ENCODE measurements around the gene CFAP61. TPM values are rescaled to one million over a fixed set of nuclear protein-coding genes. Genes with fewer than 3 reads are reported as not detected.

The CFAP61 gene
- total RNA-seq, 1 donor, result not detected

GRCh38 chr20:20368418-20369249, 316.3 kb downstream of the CFAP61 start:
- Histone ChIP-seq H3K4me1 (ENCODE audit: insufficient read depth, low read length) (peaks cover 16% of the 10 kb centered on the region), H3K4me3 (ENCODE audit: low read length) (no peak overlapping the region), H3K27me3 (ENCODE audit: insufficient read depth, low read length) (peaks cover 80% of the 10 kb centered on the region), H3K9me3 (ENCODE audit: low read depth, low read length) (no peaks in the 10 kb centered on the region)

GRCh38 chr20:20369250-20370093, 317.1 kb downstream of the CFAP61 start:
- Histone ChIP-seq H3K9me3 (ENCODE audit: low read depth, low read length) (no peaks in the 10 kb centered on the region), H3K4me3 (ENCODE audit: low read length) (no peak overlapping the region), H3K27me3 (ENCODE audit: insufficient read depth, low read length) (peaks cover 80% of the 10 kb centered on the region), H3K4me1 (ENCODE audit: insufficient read depth, low read length) (peaks cover 16% of the 10 kb centered on the region)

GRCh38 chr20:20370094-20370575, 317.8 kb downstream of the CFAP61 start:
- Histone ChIP-seq H3K9me3 (ENCODE audit: low read depth, low read length) (no peaks in the 10 kb centered on the region), H3K27me3 (ENCODE audit: insufficient read depth, low read length) (peaks cover 80% of the 10 kb centered on the region), H3K4me3 (ENCODE audit: low read length) (no peak overlapping the region), H3K4me1 (ENCODE audit: insufficient read depth, low read length) (peaks cover 16% of the 10 kb centered on the region)

- Histone ChIP-seq H3K27me3 (ENCODE audit: insufficient read depth, low read length) (peaks cover 74% of the 10 kb centered on the region), H3K4me3 (ENCODE audit: low read length) (no peak overlapping the region), H3K4me1 (ENCODE audit: insufficient read depth, low read length) (peaks cover 16% of the 10 kb centered on the region), H3K9me3 (ENCODE audit: low read depth, low read length) (no peaks in the 10 kb centered on the region)
Observed at GRCh38 chr20:20371083-20371482, 318.8 kb downstream of the CFAP61 start.

GRCh38 chr20:20371681-20372080, 319.3 kb downstream of the CFAP61 start:
- Histone ChIP-seq H3K4me3 (ENCODE audit: low read length) (no peak overlapping the region), H3K9me3 (ENCODE audit: low read depth, low read length) (no peaks in the 10 kb centered on the region), H3K27me3 (ENCODE audit: insufficient read depth, low read length) (peaks cover 70% of the 10 kb centered on the region), H3K4me1 (ENCODE audit: insufficient read depth, low read length) (peaks cover 16% of the 10 kb centered on the region)

- no peak overlapping the region for H3K4me3 ChIP-seq (ENCODE audit: low read length)
- peaks cover 10% of the 10 kb centered on the region for H3K4me1 ChIP-seq (ENCODE audit: insufficient read depth, low read length)
- no peaks in the 10 kb centered on the region for H3K9me3 ChIP-seq (ENCODE audit: low read depth, low read length)
- peaks cover 63% of the 10 kb centered on the region for H3K27me3 ChIP-seq (ENCODE audit: insufficient read depth, low read length)
Observed at GRCh38 chr20:20373091-20373571, 320.8 kb downstream of the CFAP61 start.

GRCh38 chr20:20375862-20376261, 323.5 kb downstream of the CFAP61 start:
- Histone ChIP-seq H3K9me3 (ENCODE audit: low read depth, low read length) (no peaks in the 10 kb centered on the region), H3K4me3 (ENCODE audit: low read length) (no peak overlapping the region), H3K27me3 (ENCODE audit: insufficient read depth, low read length) (peaks cover 50% of the 10 kb centered on the region)

GRCh38 chr20:20386192-20386591, 333.9 kb downstream of the CFAP61 start:
- peaks cover 3% of the 10 kb centered on the region for H3K27me3 ChIP-seq (ENCODE audit: insufficient read depth, low read length)
- H3K9me3 ChIP-seq (ENCODE audit: low read depth, low read length), result no peaks in the 10 kb centered on the region
- H3K4me1 ChIP-seq (ENCODE audit: insufficient read depth, low read length), result no peaks in the 10 kb centered on the region
- H3K4me3 ChIP-seq (ENCODE audit: low read length), result no peak overlapping the region

More at GRCh38 chr20:20375862-20376261, 323.5 kb downstream of the CFAP61 start:
- H3K4me1 ChIP-seq (ENCODE audit: insufficient read depth, low read length), result no peaks in the 10 kb centered on the region

- peaks cover 28% of the 10 kb centered on the region for H3K4me1 ChIP-seq (ENCODE audit: insufficient read depth, low read length)
- no peak overlapping the region for H3K4me3 ChIP-seq (ENCODE audit: low read length)
- no peaks in the 10 kb centered on the region for H3K9me3 ChIP-seq (ENCODE audit: low read depth, low read length)
- H3K27me3 ChIP-seq (ENCODE audit: insufficient read depth, low read length), result no peaks in the 10 kb centered on the region
Observed at GRCh38 chr20:20390393-20390792, 338.1 kb downstream of the CFAP61 start.

GRCh38 chr20:20391115-20391514, 338.8 kb downstream of the CFAP61 start:
- Histone ChIP-seq H3K4me1 (ENCODE audit: insufficient read depth, low read length) (peaks cover 28% of the 10 kb centered on the region), H3K9me3 (ENCODE audit: low read depth, low read length) (no peaks in the 10 kb centered on the region), H3K4me3 (ENCODE audit: low read length) (no peak overlapping the region), H3K27me3 (ENCODE audit: insufficient read depth, low read length) (no peaks in the 10 kb centered on the region)

- no peak overlapping the region for H3K4me3 ChIP-seq (ENCODE audit: low read length)
- no peaks in the 10 kb centered on the region for H3K9me3 ChIP-seq (ENCODE audit: low read depth, low read length)
- H3K27me3 ChIP-seq (ENCODE audit: insufficient read depth, low read length), result no peaks in the 10 kb centered on the region
- H3K4me1 ChIP-seq (ENCODE audit: insufficient read depth, low read length), result peaks cover 28% of the 10 kb centered on the region
Observed at GRCh38 chr20:20391766-20392165, 339.4 kb downstream of the CFAP61 start.

GRCh38 chr20:20393207-20394120, 341.1 kb downstream of the CFAP61 start:
- H3K4me1 ChIP-seq (ENCODE audit: insufficient read depth, low read length), result peaks cover 28% of the 10 kb centered on the region
- no peak overlapping the region for H3K4me3 ChIP-seq (ENCODE audit: low read length)
- H3K9me3 ChIP-seq (ENCODE audit: low read depth, low read length), result no peaks in the 10 kb centered on the region
- no peaks in the 10 kb centered on the region for H3K27me3 ChIP-seq (ENCODE audit: insufficient read depth, low read length)

- H3K4me3 ChIP-seq (ENCODE audit: low read length), result no peak overlapping the region
- peaks cover 28% of the 10 kb centered on the region for H3K4me1 ChIP-seq (ENCODE audit: insufficient read depth, low read length)
- no peaks in the 10 kb centered on the region for H3K27me3 ChIP-seq (ENCODE audit: insufficient read depth, low read length)
- H3K9me3 ChIP-seq (ENCODE audit: low read depth, low read length), result no peaks in the 10 kb centered on the region
Observed at GRCh38 chr20:20395087-20395486, 342.8 kb downstream of the CFAP61 start.

GRCh38 chr20:20395903-20396568, 343.7 kb downstream of the CFAP61 start:
- no peaks in the 10 kb centered on the region for H3K9me3 ChIP-seq (ENCODE audit: low read depth, low read length)

More at GRCh38 chr20:20395903-20396568, 343.7 kb downstream of the CFAP61 start:
- H3K27me3 ChIP-seq (ENCODE audit: insufficient read depth, low read length), result no peaks in the 10 kb centered on the region
- H3K4me1 ChIP-seq (ENCODE audit: insufficient read depth, low read length), result peaks cover 28% of the 10 kb centered on the region
- H3K4me3 ChIP-seq (ENCODE audit: low read length), result no peak overlapping the region

Data from mononuclear cell (primary cell).